Measurements from ENCODE around the gene CTDP1.
"Not testable (repeated sequence)": the region's sequence is repeated elsewhere in the genome, so short reads cannot be mapped to it uniquely, and the experiment has no call there.

CTDP1 gene

DNA sequence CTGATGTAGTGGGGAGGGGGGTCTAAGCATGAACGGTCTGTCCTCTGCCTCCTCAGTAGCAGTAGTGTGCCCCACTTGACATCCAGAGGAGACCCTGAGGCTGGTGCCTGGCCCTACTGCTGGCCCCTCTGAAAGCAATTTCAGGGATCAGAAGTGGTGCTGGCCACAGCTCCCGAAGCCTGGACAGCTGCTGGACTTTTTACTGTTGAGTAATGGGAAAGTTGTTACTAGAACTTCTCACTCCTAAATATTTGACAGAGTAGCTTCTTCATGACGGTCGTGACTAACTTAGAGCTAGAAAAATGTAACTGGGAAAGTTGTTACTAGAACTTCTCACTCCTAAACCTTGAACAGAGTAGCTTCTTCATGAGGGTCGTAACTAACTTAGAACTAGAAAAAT, 23.3 kb downstream of the CTDP1 start:
- no peak for DNase-seq (ENCODE audit: low read depth)

GRCh38 chr18:79704631-79705030, 25.0 kb downstream of the CTDP1 start:
- DNase-seq (ENCODE audit: low read depth) = no peak

DNA sequence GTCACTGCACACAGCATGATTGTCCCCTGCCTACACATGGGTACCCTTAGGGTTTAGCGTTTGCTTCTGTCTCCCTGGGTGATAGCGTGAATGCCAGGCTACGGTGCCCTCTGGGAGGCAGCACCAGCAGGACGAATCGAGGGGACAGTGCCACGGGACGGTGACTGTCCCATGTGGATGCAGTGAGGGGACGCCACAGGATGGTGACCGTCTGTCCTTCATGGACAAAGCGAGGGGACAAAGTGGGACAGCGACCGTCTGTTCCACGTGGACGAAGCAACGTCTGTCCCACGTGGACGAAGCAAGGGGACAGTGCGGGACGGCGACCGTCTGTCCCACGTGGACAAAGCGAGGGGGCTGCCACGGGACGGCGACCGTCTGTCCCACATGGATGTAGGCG, 25.7 kb downstream of the CTDP1 start:
- no peak for DNase-seq (ENCODE audit: low read depth)

DNA sequence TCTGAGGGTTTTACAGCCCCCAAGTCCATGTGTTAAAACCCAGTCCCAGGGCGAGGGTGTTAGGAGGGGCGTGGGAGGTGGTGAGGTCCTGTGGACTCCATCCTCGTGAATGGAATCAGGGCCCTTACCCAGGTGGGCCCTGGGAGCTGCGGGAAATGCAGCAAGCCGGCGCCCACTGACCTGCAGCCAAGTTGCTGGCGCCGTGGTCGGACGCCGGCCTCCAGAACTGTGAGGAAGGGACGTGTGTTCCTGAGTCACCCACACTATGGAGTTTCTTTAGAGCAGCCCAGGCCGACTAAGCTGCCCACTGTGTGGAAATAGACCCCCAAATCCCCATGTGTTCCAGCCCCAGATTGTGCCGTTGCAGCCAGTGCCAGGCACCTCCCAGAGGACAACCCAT, 26.4 kb downstream of the CTDP1 start:
- no peak for DNase-seq (ENCODE audit: low read depth)

DNA sequence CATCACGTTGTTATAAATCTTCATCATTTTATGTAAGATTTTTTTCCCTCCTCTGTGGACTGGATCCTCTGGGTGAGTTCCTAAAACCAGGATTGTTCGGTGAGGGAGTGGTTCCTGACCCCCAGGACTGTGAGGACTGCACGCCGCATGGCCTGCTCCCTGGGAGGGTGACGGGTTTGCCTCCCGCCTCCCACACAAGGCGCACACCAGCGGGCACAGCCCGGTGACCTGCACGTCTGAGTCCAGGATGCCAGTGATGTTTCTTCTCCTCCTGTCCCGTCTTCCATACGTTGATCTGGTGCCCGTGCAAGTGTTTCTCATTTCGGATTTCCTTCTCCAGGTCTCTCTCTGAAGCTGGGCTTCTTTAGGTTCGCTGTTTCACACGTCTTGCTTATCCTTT, 27.1 kb downstream of the CTDP1 start:
- no peak for DNase-seq (ENCODE audit: low read depth)

DNA sequence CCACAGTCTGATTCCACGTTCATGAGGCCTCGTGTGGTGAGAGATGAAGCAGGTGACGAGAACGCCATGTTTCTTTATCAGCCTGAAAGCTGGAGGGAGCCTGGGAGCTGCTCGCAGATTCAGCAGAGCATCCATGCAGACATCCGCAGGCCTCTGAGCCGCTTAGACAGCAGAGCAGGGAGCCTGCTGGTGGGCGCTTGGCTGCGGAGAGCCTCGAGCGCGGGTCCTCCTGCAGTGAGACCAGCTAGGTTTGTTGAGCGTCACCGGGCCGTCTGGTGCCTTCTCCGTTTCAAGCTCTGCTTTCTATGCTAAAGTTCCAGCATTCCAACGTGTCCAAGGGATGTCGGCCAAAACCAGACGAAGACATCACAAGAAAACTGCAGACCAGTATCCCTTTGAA, 27.6 kb downstream of the CTDP1 start:
- DNase-seq (ENCODE audit: low read depth) = no peak

- DNase-seq (ENCODE audit: low read depth) = no peak
Measured at GRCh38 chr18:79707671-79708070, 28.1 kb downstream of the CTDP1 start.

DNA sequence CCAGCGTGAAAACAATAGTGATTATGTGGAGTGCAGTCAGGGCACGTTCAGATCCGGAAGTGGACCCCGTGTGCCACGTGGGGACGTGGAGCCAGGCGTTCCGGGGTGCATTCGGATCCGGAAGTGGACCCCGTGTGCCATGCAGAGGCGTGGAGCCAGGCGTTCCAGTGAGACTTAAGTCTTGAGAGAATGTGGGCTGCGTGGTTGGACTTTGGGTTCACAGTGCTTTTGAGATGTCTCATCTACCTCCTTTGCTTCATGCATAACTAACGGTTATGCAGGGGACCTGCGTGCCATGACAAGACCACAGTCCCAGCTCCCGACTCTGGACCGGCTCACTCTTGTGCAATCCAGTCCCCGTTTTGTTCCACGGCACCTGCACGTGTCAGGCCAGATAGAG, 28.8 kb downstream of the CTDP1 start:
- no peak for DNase-seq (ENCODE audit: low read depth)

DNA sequence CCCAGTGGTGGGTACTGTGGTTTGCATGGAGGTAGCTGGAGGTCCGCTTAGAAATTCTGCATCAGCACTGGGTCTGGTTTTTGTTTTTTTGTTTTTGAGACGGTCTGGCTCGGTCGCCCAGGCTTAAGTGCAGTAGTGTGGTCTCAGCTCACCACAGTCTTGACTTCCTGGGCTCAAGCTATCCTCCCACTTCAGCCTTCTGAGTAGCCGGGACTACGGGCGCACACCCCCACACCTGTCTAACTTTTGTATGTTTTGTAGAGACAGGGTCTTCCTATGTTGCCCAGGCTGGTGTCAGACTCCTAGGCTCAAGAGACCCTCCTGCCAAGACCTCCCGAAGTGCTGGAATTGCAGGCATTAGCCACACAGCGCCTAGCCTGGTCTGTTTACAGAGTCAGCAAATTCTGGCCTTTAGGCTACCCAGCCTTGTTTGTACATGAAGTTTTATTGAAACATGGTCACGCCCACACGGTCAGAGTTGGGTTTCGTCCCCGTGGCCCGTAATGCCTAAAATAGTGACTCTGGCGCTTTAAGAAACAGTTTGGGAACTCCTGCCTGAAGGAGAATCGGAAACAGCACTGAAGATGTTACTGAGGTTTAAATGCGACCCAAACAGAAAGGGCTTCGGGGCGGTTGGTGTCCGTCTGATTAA, 32.7 kb downstream of the CTDP1 start:
- DNase-seq (ENCODE audit: low read depth) = no peak

DNA sequence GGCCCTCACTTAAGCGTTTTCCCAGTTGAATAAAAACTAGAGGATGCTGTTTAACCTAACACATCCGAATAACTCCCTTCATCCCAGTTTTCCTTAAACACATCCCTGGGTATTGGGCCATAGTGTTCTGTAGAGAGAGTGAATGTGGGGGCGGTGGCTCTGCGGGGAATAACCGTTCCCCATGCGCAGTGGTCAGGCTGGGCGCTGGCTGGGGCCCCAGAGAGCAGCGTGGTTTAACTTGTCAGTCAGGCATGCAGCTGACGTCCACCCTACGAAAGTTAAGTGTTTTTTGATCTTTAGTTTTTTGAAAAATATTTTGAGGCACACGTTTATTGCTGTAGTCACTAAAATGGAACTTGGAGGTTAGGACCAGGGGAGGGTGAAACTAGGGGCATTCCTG, 33.7 kb downstream of the CTDP1 start:
- DNase-seq (ENCODE audit: low read depth) = no peak

- no peak for DNase-seq (ENCODE audit: low read depth)
Measured at GRCh38 chr18:79714531-79715240, 35.1 kb downstream of the CTDP1 start.

DNA sequence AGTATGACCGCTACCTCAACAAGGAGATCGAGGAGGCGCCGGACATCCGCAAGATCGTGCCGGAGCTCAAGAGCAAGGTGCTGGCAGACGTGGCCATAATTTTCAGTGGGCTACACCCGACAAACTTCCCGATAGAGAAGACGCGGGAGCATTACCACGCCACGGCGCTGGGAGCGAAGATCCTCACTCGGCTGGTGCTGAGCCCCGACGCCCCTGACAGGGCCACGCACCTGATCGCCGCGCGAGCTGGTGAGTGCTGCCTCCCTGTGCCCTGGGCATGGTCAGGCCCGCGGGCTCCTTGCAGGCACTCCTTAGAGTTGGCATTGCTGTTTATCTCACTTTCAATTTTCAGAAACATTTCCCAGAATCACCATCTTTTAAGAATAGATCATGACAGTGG, 35.7 kb downstream of the CTDP1 start:
- DNase-seq (ENCODE audit: low read depth) = no peak

DNA sequence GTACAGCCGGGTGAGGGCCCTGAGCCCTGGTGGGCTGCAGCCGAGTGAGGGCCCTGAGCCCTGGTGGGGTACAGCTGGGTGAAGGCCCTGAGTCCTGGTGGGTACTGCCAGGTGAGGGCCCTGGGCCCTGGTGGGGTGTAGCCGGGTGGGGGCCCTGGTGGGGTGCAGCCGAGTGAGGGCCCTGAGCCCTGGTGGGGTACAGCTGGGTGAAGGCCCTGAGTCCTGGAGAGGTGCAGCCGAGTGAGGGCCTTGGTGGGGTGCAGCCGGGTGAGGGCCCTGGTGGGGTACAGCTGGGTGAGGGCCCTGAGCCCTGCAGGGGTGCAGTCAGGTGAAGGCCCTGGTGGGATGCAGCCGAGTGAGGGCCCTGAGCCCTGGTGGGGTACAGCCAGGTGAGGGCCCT, 37.5 kb downstream of the CTDP1 start:
- no peak for DNase-seq (ENCODE audit: low read depth)

DNA sequence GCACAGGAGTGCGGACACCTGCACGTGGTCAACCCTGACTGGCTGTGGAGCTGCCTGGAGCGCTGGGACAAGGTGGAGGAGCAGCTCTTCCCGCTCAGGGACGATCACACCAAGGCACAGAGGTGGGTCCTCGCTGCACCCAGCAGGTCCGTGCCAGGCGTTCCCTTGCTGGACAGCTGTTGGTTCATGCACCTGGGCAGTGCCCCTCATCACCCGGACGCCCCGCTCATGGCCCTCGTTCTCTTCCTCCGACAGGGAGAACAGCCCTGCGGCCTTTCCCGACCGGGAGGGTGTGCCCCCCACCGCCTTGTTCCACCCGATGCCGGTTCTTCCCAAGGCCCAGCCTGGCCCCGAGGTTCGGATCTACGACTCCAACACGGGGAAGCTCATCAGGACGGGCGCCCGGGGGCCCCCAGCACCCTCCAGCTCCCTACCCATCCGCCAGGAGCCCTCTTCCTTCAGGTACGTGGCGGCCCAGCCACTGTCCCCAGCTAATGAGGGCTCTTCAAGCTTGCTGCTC, 38.0 kb downstream of the CTDP1 start:
- no peak for DNase-seq (ENCODE audit: low read depth)

GRCh38 chr18:79718126-79718525, 38.5 kb downstream of the CTDP1 start:
- no peak for DNase-seq (ENCODE audit: low read depth)

DNA sequence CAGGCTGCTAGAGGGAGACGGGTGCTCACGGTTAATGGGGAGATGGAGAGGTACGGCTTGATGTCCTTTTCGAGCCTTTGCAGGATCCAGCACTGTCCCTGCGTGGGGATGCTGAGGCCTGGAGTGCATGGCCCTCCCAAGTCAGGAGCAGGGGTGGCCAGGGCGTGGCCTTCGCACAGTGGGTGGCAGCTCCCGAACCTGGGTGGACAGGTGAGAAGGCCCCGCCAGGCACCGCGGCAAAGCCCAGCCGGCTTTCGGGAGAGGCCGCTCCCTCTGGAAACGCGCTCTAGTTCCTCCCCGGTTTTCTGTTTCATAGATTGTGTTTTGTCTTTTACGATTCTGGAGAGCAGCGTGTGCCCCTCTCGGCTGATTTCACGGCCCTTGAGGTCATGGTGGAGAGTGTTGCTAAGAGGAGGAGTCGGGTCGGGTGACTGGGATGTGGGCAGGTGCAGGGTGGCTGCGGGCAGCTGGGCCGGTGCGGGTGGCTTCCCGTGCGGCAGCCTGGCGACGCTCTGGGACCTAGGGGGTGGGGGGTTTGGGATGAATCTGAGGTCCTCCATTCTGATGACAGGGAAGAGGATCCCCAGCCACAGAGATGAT, 39.4 kb downstream of the CTDP1 start:
- no peak for DNase-seq (ENCODE audit: low read depth)

GRCh38 chr18:79719478-79720358, 40.1 kb downstream of the CTDP1 start:
- not testable (repeated sequence) for DNase-seq (ENCODE audit: low read depth)

DNA sequence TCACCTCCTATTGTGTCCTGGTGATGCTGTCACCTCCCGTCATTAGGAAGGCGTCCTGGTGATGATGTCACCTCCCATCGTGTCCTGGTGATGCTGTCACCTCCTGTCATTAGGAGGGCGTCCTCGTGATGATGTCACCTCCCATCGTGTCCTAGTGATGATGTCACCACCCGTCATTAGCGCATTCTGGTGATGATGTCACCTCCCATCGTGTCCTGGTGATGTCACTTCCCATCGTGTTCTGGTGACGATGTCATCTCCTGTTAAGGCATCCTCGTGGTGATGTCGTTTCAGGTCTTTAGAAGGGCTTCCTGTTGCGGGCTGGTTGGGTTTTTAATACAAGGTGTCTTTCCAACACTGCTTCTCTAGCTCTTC, 40.7 kb downstream of the CTDP1 start:
- DNase-seq (ENCODE audit: low read depth) = no peak

DNA sequence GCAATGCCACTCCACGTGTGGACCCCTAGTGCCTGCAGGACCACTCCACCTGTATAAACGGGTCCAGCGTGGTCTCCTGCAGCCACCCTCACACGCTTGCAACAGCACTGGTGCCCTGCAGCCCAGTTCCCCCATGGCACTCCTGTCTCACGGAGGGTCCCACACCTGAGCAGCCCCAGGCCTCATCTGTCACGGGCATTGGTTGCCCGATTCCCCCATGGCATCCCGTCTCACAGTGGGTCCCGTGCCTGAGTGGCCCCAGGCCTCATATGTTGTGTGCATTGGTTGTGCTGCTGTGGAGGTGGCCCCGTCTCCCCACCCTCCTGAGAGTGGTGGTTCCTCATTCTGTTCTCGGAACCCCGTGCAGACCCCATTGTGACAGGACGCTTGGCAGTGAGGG, 43.4 kb downstream of the CTDP1 start:
- DNase-seq (ENCODE audit: low read depth) = no peak

DNA sequence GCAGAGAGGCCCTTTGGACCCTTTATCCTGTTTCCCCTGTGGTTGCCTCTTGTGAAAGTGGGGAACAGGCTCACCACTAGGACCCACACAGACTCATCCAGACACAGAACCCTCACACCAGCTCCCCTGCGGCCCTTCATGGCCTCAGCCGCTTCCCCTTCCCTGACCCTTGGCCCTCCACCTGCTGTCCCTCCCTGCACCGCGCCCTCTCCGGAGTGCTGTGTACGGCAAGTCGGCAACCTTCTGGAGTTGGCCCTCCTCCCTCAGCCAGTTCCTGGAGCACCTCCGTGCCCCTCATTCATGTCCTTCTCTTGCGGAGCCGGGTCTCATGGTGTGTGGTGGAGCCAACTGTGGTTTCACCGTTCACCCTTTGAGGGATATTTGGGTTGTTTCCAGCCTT, 44.0 kb downstream of the CTDP1 start:
- no peak for DNase-seq (ENCODE audit: low read depth)

- no peak for DNase-seq (ENCODE audit: low read depth)
Measured at GRCh38 chr18:79724299-79725080, 44.9 kb downstream of the CTDP1 start.

GRCh38 chr18:79725486-79725885, 45.9 kb downstream of the CTDP1 start:
- no peak for DNase-seq (ENCODE audit: low read depth)

Measured in activated T-helper 1 cell treated with Interleukin-2 at 50 U/mL for 16 hours (primary cell).